HG03432 (cell line): ENCODE measurements around the gene CLIC3.
"Not testable (repeated sequence)": the region's sequence is repeated elsewhere in the genome, so short reads cannot be mapped to it uniquely, and the experiment has no call there.

ENCODE experiments used
- ATAC-seq: cut with Tn5 transposase; IDR thresholded peaks from one replicate; pipeline ENCODE4 v1.9.1; 2021; ENCODE audit warnings: mild to moderate bottlenecking, moderate library complexity; ENCODE audit not compliant: unreplicated experiment

CLIC3 gene, protein sequence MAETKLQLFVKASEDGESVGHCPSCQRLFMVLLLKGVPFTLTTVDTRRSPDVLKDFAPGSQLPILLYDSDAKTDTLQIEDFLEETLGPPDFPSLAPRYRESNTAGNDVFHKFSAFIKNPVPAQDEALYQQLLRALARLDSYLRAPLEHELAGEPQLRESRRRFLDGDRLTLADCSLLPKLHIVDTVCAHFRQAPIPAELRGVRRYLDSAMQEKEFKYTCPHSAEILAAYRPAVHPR

DNA sequence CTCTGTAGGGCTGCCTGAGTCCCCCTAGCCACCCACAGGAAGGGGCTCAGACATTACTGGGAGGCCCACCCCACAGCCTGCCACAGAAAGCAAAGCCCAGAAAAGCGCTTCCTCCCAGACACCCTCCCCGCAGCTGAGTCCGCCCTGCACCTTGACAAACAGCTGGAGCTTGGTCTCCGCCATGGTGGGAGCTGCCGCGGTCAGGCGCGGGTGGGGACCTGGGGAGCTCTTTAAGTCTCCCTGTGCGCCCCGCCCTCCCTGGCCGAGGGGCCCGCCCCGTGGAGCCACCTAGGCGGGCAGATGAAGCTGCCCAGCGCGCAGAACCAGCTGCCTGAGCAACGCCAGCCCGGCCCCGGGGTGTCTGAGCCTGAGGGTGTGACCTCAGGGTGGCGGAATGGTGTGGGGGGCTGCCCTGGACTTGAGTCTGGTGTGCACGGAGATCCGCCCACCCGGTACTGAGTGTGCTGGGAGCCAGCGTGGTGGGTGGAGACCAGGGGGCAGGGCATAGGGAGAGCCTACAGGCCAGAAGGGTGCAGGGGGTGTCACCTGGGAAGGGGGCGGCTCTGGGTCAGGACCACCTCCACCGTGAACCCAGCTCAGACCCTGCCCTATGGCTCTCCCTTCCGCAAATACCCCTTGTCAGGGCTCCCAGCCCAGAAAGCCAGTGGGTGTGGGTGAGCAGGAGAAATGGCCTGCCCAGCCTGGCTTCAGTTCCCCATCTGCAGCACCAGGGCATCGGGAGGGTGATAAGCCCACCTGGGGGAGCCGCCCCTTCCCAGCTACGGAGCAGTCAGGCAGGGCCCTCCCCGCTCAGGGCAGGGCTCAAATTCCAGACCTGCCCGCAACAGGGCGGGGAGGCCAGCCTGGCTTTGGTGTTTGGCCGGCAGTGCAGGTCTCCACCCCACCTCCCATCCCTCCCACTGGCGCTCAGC, at the start of gene CLIC3:
Gene CLIC3 (minus strand): TSS at position 208 of the 932 bp plus-strand sequence. CDS start 25 bp downstream, at position 183.
- ATAC-seq, result no peak

DNA sequence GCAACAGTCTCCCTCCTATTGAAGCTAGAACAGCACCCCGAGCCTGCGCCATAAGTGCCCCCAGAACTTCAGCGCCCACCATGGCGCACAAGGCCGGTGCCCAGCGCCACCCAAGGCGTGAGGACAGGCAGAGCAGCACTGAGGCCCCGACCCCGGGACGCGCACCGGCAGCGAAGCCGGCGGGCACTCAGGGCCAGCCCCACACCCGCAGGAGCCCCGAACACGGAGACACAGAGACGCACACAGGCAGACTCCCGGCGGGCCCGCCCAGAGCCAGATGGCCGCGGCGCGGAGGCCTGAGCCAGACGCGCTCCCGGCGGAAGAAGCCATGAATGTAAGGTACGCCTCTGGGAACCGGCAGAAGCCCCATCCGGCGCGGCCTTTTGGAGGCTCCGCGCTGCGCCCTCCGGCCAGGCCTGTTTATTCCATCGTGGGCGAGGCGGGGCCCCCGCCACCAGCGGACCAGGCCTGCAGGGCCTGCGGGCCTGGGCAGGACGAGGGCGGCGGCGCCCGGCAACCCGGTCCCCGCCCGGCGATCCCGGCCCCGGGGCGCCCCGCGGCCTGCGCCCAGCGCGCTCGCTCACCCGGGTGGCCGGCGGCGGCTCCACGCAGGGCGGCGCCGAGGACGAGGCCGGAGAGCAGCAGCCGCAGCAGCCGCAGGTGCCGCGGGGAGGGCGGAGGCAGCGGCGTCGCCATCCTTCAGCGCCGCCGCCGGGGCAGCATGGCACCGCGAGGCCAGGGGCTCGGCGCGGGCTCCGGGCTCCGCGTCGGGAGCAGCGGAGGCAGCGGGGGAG, 49.1 kb upstream of the CLIC3 start:
- ATAC-seq, result no peak

DNA sequence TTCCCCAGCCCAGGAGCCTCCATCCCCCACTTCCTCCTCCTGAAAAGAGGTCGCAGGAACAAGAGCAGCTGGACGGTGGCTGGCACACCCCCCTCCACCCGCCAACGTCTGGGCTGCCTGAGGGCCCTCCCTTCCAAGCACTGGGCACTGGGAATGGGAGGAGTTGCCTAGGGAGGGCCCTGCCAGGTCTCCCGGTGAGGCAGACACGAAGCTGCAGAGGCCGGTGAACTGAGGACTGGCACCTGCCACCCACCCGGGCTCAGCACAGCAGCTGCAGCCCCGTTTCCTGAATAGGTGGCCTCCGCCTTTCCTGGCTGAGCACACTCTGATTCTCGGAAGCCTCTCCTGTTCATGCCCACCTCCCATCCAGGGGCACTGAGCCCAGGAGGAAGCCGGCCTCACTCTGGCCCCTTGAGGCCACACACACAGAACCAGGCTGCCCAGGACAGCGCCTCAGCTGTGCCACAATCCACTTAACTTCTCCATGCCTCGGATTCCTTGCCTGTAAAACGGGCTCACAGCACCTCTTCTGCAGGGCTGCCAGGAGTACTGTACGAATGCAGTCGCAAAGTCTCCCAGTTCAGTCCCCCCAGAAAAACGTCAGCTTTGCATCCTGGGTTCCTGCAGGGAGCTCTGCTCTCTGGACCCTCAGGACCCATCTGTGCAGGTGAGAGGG, 48.3 kb upstream of the CLIC3 start:
- ATAC-seq, result no peak

DNA sequence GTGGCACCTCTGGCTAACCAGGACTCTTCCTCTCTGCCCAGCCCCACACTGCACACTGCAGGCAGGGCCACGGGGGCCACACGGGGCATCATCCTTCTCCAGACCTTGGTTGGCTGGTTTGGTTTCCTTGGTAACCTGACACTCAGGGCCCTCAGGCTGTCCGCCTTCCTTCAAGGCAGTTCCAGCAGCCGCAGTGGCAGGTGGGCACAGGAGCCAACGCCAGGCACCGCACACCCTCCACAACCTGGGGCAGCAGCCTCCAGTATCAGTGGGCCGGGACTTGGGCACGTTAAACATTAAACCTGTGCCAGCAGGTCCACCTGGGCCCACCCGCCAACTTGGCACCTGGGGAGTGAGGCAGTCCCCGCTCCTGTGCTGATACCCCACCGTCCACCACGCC, 47.7 kb upstream of the CLIC3 start:
- no peak for ATAC-seq

DNA sequence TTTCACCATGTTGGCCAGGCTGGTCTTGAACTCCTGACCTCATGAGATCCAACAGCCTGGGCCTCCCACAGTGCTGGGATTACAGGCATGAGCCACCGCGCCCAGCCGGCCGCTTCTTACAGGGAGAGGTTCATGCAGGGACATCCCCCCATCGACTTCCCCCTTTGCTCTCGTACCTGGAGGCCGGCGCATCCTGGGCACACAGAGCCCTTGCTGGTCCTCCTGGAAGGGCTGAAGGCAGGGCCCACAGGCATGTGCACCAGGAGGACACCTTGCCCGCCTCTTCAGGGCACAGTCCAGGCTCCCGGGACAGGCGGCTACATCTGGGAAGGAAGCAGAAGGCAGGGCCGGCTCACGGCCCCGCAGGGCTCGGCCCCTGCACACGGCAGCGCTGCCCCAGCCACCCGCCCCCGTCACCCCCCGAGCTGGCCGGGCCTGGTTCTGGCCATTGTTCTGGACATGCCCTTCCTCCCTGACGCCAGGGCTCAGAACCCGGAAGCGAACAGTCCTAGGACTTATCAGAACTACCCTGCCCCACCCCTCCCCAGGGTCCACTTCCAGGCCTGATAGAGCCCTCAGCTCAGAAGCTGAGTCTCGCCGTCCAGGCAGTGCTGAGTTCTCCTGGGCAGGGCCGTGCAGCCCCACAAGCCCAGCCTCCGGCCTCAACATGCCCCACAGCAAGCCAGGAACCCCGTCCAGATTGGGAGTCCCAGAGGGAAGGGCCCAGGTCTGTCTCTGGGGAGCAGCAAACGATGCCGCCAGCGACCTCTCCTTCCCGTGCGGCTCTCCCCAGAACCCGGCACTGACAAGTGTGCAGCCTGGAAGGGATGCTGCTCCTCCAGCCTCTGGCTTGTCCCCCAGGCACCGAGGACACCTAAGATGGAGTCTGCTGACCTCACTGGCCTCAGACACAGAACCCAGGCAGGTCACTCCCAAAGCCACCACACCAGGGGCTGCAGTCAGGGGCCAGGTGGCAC, 46.7 kb upstream of the CLIC3 start:
- no peak for ATAC-seq

DNA sequence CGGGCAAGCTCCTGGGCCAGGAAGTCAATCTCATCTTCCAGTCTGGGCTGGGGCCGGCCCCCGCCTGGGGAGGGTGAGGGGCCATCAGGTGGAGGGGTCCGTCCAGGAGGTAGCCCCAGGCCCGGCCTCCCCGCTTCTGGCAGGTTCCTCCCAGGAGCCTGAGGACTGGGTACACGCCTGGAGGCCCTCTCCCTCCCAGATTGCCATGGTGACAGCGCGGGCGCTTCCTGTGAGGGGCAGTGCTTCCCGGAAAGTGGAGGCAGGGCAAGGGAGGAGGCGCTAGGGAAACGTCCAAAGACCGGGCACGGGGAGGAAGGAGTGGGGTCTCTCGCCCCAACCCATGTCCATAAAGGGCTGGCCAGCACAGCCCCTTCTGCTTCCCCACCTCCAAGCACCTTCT, 44.8 kb upstream of the CLIC3 start:
- no peak for ATAC-seq

DNA sequence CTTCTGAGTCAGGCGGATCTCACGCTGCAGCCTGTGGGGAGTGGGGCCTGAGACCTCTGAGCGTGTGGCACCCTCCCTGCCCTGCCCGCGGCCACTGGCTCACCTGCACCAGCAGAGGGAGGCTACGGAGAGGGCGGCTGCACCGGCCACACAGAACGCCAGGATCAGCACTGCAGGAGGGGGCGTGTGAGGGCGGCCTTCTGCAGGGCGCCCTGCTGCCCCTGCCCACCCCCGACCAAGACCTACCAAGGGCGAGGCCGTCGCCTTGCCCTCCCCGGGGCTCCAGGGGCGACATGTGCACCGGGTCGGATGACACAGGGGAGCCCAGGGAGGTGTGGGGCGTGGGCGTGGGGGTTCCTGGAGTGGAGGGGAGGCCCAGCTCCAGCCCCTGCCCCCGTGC, 44.2 kb upstream of the CLIC3 start:
- no peak for ATAC-seq

DNA sequence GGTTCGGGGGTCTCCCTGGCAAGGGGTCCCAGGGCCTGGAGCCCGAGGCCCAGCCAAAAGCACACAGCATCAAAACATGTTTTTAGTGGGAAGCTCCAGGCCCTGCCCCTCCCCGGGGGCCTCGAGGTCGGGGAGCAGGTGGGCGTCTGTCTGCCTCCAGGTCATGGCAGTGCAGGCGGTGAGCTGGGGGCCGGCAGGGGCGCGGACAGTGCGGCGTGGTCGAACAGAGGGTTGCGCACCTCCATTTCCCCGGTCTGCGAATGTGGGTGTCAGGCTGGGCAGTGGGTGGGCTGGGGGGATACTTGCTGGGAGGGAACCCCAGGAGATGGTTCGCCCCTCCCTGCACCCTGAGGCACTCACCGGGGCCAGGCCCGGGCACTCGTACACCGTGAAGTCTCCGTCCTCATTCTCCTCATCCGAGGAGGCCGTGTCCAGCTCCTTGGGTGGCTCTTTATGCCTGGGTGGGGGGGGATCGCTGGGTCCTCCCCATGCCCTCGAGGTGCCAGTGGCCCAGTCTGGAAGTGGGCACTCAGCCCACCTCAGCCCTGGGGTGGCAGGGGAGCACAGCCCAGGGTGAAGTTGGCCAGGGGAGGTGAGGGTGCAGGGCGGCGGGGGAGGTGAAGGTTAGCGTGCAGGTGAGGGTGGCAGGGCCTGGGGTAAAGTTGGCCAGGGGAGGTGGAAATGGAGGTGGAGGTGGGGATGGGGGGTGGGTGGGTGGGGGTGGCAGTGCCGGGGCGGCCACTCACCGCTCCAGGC, 43.4 kb upstream of the CLIC3 start:
- ATAC-seq, result no peak

DNA sequence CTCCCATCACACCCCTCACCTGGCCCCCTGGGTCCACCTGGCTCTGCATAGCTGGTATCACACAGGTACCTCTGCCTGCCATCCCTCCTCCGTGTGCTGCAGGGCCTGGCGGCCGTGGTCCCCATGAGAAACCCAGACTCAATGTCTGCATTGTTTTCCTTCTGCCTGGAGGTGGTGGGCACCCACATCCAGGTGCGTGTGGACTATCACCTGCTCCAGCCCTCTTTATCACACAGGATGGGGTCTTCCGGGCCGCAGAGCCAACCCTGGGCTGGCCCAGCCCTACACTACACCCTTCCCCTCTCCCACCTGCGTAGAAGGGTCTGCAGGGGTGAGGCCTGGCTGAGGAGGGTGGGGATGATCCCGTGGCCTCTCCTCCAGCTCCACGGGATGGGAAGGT, 42.5 kb upstream of the CLIC3 start:
- no peak for ATAC-seq

DNA sequence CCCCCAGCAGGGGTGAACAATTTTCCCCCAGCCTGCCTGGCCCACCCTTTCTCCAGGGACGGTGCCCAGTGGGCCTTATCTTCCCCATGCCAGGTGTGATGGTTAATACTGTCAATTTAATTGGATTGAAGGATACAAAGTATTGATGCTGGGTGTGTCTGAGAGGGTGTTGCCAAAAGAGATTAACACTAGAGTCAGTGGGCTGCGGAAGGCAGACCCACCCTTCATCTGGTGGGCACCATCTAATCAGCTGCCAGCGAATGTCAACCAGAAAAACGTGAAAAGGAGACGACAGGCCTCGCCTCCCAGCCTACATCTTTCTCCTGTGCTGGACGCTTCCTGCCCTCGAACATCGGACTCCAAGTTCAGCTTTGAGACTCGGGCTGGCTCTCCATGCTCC, 41.1 kb upstream of the CLIC3 start:
- ATAC-seq, result no peak

DNA sequence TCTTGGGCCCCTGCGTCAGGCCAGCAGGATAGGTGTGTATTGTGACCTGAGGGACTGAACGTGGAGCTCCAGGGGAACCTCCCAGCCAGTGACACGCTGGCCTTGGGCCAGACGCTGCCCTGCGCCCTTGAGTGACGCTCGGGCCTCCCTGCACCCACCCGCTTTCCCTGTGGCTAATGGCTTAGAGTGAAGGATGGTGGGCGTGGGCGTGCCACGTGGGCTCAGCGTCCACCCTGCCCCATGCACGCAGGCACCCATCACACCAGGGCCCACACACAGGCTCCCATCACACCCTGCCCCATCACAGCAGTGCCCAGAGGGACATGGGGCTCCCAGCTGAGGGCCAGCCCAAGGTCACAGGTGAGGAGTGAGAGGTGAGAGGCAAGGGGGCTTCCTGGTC, 40.7 kb upstream of the CLIC3 start:
- ATAC-seq, result no peak

DNA sequence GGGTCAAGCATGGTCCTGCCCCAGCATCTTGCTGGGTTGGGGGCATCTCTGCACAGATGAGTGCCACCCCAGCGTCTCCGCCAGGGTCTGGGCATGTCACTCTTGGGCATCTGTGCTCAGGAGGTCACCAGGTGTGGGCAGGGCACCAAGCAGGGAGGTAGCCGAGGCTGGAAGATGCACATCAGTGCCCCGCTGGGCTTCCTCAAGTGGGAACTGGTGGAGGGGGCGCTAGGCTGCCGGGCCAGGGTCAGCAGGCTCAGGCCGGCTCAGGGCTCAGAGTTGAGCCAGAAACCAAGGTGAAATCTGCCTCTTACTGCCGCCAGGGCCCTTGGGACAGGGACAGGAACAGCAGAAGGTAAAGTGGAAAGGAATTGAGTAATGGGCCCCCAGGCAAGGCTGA, 39.6 kb upstream of the CLIC3 start:
- ATAC-seq, result no peak

DNA sequence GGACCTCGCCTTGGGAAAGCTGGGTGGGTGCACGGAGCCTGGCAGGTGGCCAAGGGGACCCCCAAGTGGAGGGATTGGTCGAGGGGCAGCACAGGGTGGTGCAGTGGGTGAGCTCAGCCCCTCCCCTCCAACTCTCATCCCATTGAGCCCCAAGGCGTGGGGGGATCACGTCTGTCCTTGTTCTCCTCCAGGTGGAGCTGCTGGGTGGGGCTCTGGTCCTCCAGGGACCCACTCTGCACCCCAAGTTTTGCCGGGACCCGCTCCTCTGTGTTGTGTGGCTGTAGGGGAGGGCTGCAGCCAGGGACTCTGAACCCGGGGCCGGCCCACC, 39.1 kb upstream of the CLIC3 start:
- no peak for ATAC-seq

DNA sequence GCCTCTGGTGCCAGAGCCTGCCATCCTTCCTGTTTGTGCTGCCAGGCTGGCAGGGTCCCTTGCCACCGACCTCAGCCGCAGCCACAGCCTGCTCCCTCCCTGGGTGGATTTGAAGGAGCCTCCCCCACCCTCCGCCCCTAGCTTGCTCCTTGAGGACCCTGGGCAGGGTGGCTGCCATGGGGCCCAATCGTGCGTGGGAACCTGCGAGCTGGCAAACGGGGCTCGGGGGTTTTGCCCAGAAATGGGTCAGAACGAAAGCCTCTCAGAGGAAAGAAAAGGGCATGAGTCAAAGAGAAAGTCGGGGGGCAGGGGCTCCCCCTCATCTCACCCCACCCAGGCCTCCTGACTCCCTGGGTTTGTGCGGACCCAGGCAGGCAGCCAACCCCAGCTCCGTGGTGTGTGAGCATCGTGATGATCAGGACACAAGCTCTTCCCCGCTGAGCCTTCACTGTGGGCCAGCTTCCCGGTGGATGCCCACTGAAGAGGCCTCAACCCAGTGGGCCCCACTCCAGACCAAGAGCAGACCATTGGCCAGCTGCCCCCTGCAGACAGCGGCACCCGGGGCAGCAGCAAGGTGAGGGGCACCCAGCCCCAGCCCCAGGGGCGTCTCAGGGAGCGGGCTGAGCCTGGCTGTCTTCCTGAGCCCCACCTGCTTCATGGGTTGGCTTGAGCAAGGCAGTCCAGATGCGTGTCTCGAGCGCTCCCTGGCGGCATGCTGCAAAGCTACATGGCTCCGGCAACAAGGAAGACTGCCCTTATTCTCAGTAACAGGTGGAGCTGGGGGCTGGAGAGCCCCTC, 38.5 kb upstream of the CLIC3 start:
- ATAC-seq, result peak; percentile 59

DNA sequence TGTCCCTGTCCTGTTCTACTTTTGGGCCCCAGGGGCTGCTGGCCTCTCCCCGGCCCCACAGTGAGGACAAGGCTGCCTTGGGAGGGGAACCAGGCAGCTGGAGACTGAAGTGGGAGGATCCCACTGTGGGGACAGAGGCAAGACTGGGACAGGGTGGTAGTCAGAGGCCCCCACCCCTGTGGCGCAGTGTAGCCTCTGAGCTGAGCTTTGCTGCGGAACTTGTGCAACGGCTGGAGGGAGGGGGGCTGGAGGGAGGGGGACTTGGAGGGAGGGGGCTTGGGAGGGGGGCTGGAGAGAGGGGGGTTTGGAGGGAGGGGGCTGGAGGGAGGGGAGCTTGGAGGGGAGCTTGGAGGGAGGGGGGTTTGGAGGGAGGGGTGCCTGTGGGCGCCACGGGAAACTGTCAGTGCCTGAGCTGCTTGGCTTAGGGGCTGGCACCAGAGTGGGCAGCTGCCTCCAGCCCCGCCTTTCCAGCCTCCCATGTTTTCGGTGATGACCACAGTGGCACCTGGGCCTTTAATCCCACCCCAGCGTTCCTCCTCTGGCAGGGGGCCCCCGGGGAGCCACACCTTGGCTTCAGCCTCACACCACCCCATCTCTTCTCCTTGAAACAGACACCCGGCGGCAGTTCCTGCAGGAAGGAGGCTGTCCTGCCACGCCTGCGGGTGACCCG, 37.8 kb upstream of the CLIC3 start:
- no peak for ATAC-seq

DNA sequence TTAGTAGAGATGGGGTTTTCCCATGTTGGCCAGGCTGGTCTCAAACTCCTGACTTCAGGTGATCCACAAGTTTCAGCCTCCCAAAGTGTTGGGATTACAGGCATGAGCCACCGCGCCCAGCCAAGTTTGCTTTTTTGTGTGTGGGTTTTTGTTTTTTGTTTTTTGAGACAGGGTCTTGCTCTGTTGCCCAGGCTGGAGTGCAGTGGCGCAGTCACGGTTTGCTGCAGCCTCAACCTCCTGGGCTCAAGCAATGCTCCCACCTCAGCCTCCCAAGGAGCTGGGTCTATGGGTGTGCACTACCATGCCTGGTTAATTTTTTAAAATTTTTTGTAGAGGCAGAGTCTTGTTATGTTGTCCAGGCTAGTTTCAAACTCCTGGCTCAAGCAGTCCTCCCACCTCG, 37.1 kb upstream of the CLIC3 start:
- not testable (repeated sequence) for ATAC-seq

DNA sequence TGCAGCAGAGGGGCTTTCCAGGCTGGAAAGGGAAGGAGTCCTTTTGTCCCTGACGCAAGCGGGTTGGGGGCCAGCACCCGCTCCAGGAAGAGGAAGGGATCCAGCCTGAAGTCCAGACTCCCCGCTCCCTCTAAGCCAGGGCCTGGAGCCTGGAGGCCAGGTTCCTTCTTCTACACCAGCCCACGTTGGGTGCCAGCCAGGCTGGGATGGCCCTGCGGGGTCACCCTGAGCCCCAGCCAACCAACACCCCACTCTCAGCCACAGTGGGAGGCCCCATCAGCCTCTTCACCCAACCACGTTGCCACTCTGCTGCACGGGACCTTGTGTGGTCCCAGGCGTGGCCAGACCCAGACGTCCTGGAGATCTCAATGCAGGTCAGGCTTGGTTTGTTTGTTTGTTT, 36.5 kb upstream of the CLIC3 start:
- no peak for ATAC-seq
